NCI-H345 treated with DMSO at 0.1 percent for 48 hours (cell line): Measurements from ENCODE around the gene LEKR1.

Experiments
- DNase-seq: peaks from one replicate; lab custom pipeline; 2025; ENCODE audit not compliant: unreplicated experiment; lab: John Stamatoyannopoulos, UW

The LEKR1 gene

DNA sequence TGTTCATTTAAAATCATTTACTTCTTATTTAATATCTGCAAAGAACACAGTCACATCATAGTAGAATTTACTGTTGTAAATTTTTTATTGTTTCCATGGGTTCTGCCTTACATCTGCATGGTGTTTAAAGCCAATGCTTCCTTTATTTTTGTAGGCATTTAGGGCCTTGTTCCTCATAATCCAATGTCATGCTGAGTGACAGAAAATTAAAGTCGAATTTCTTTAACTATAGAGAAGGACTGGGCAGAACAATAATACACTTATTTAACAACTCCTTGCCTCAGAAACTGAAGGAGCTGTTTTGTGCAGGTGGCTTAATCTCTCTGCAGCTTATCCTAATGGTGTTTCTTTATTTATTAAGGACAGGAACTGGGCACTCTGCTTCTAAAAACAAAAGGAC, 149.6 kb downstream of the LEKR1 start:
- DNase-seq, result no peak

DNA sequence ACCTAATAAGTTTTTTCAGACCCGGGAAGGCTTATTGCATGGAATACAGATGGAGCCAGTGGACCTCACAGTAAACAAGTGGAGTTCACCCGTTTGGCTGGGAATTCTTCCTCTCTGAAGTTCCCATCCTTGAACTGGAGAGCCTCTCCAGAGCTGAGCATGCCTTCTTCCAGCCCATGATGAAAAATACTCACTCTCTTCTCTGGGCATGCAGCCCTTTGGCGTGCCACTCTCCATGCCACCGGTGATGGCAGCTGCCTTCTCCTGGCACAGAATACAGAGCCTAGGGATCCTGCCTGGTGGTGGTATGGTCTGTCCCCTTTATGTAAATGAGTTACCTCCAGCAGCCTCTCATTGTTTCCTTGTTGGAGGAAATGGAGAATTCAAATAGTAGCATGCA, 150.8 kb downstream of the LEKR1 start:
- no peak for DNase-seq

DNA sequence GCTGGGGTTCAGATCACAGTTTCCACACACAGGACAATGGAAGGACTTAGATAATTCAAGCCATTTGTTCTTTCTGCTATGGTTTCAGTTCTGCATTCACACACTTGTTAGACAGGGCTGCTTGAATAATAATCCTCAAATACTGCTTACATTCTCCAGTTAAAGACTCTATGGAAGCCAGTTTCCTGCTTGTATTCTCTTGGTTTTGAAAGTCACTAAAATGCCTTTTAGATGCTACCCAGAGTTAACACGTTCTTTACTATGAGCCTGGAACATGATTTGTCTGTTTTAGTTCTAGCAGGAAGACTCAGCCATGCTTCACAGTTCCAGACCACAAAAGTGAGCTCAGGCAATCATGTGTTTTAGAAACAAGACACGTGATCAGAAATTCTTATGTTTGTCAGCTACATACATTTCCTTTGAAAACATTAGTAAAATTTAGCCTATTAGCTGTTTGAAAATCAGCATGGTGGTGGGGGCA, 152.4 kb downstream of the LEKR1 start:
- DNase-seq, result no peak

DNA sequence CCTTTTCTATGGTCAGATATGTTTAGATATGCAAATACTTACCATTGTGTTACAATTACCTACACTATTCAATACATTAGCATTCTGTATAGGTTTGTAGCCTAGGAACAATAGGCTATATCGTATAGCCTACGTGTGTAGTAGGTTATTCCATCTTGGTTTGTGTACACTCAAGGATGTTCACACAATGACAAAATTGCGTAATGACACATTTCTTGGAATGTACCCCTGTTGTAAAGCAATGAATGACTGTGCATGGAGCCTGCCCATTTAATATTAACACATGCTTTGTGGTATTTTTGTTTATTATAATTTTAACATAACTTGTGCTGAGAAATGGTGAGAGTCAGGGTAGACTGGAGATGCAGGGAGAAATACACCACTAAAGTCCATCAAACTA, 154.9 kb downstream of the LEKR1 start:
- DNase-seq, result no peak

DNA sequence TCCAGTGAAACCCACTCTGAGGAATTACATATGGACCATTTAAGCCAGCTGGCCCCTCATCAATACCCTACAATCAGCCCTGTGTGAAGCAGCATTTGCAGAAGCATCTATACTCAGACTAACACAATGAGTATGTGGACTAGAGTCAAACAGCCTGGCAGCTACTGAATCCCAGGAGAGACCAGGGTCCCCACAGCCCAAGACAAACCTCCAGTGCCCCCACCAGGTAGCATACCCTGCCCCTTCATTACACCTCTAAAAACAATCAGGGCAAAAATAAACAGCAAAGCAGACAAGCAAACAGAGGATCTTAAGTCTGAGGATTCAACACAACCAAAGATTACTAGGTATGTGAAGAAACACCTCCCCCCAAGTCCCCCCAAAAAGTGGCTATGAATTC, 157.4 kb downstream of the LEKR1 start:
- DNase-seq, result no peak

DNA sequence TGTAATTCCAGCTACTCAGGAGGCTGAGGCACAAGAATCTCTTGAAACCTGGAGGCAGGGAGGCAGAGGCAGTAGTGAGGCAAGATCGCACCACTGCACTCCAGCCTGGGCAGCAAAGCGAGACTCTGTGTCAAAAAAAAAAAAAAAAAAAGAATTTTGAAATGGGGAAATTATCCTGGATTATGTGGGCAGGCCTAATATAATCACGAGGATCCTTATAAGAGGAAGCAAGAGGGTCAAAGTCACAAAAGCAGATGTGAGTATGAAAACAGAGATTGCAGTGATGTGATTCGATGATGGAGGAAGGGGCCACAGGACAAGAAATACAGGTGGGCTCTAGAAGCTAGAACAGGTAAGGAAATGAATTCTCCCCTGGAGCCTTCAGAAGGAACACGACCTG, 159.6 kb downstream of the LEKR1 start:
- no peak for DNase-seq

DNA sequence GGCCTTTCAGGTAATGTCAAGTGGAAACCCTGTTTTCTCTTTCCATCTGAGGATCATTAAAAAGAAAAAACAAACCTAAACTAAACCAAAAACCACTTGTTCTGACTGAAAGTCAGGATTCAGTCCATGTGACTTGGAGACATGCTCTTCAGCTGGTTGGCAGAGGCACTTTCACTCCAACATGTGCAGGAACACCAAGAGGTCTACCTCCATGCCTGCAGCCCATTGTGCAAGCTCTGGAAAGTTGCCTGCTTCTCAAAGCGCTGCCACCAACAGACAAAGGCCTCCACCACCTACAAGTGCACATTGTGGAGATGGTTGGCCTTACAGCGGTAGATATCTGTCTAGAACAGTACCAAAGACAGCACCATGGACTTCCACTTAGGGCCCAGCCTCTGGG, 161.8 kb downstream of the LEKR1 start:
- DNase-seq, result no peak

DNA sequence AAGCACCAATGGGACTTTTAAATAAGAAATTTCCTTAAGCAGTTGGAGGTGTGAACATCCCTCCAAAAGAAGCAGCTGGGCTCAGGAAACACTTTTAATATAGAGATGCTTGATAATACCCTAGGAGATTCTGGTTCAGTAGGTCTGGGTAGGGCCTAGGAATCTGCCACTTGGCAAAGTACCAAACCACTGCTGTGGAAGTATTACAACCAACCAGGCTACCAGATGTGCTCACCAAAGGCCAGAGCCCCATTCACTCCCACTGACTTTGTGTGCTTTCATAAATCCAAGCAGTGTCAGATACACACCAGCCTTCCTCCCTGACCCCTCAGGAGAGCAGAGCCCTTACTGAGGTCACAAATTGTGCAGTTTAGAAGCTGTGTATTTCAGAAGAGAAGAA, 171.2 kb downstream of the LEKR1 start:
- DNase-seq, result no peak

DNA sequence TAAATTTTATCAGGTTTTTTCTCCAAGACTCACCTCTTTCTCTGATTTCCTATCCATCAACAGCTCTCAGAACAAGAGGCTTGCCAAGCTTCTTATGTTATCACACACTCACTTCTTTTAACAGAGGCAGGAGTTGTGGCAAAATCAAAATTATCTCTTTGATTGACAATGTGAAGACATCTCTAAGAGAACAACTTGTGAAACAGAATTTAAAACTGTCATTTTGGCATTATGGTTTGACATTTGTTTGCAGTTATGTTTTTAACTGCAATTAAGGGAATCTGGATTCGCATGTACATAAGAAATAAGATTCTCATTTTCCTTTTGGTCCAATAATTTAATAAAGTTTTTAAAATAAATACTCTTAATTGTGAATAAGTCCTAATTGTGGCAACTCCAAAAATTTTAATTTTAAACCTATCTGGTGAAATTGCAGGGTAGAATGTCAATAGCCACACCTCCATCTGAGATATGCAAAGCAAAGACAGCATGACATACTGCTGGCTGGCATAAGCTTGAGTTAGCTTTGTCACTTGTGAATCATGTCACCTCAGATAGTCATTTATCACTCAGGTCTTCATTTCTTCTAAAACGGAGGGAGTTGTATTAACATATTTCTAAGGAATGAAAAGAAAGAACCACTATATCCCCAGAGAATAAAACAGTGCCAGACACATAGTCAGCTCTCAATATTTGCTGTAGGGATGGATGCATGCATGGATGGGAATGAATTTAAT, 175.2 kb downstream of the LEKR1 start:
- DNase-seq, result no peak

DNA sequence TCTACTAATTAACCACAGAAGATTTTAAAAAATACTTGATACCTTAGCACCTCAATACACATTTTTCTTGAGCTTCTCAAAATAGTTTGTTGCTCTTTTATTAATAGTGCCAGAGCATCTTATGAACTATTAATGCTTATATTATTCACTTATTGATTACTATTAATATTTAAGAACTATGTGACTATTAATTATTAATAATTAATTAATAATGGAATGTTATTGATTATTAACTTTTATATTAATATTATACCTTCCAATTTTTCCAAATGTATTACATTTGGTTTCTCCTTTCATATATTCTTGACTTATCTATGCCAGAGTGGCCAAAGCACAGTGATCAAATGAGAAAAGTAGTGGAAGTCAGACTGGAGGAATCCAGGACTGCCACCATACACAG, 195.5 kb downstream of the LEKR1 start:
- DNase-seq, result no peak

DNA sequence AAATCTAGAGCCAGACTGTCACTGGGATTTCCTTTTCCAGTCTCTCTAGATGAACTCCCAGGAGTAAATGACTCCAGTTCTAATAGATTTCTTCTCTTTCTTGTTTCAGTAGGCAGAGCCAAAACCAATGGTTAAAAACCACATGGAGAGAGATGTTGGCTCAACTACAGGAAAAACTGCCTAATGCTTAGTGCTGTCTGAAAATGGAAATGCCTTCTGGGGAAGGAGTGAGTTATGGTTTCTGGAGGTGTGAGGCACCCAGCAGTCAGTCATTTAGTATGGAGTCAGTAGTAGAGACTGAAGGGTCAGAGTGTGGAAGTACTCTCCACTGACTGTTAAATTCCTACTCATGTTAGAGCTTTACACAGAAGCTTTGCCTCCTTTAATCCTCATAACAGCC, 197.1 kb downstream of the LEKR1 start:
- no peak for DNase-seq

DNA sequence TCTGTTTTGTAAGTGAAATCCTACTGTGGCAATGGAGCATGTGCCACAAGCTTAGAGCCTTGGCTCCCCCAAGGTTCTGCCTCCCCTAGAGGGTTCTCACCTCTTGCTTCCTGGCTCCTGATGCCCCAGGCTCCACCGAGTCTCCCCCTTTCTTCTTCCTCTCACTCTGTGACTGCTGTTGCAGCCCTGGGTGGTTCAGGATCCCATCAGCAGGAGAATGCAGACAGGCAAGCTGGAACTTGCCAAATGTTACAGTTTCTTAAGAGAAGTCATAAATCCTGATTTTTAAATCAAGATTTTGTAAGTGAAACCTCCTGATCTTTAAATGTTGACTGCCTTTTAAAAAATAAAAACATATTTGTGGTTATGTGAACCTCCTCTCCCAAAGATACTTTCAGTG, 199.9 kb downstream of the LEKR1 start:
- DNase-seq, result no peak

DNA sequence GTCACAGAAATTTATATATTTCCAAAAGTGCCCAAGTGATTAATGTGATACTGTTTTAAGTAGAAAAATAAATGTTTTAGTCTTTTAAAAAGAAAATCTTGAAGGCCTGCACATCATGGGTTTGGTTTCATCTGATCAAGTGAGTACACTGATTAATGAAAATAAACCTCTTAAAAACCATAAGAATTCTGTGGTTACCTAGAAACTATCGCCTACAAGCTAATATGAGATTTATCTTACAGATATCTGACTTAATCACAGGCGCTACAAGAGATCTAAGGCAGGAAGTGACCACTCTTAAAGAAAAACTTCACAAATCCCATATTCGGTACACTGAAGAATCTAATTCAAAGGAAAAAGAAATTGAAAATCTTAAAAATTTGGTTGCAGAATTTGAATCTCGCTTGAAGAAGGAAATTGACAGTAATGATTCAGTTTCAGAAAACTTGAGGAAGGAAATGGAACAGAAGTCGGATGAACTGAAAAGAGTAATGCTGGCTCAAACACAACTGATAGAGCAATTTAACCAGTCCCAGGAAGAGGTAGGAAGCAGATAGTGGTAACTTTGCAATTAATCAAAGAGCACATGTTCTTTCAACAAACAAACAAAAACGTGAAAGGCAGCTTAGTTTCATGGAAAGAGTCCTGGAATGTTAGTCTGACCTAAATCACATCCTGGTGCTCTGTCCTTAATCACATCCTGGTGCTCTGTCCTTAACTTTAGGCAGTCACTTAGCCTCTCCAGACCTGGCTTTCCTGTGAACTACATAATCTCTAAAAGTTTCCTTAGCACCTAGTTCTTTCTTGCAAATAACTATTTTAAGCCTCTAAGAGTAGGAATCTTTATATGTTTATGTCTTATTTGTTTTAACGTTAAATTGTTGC, 201.9 kb downstream of the LEKR1 start:
- no peak for DNase-seq

DNA sequence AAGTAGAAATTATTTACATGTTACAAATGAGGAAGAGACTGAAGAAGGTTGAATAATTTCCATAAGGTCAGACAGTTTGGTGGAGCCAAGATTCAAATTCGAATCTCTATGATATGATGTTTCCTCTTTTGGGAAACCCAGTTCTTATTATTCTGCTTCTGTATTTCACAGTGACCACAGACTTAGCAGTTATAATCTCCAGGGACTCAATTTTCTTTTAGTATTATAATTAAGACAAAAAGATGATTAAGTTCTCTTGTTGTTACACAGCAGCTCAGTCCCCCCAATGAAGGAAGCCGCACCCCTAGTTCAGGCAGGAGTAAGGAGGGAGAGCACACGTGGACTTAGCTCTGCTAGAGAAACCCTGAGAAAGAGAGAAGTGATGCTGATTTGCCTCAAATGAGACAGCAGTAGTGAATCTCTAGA, 203.2 kb downstream of the LEKR1 start:
- DNase-seq, result no peak

DNA sequence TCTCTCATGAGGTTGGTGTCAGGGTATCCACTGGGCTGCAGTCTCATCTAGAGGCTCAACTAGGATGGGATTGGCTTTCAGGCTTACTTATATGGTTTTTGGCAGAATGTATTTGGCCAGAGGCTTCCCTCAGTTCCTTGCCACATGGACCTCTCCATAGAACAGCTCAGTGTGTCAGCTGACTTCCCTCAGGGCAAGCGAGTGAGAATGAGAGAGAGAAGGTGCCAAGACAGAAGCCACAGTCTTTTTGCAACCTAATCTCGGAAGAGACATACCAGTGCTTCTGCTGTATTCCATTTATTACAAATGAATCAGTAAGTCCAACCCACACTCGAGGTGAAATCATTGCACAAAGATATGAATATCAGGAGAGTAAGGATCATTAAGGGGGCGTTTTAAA, 204.6 kb downstream of the LEKR1 start:
- no peak for DNase-seq

DNA sequence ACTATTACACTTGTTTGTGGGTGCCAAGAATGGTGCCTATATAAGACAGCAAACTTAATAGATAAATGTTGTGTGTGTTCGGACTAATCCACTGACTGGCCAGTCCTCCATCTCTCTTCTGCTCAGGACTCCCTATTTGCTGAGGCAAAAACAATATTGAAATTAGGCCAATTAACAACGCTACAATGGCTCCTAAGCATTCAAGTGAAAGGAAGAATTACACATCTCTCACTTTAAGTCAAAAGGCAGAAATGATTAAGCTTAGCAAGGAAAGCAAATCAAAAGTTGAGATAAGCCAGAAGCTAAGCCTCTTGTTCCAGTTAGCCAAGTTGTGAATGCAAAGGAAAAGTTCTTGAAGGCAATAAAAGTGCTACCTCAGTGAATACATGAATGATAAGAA, 206.8 kb downstream of the LEKR1 start:
- DNase-seq, result no peak

DNA sequence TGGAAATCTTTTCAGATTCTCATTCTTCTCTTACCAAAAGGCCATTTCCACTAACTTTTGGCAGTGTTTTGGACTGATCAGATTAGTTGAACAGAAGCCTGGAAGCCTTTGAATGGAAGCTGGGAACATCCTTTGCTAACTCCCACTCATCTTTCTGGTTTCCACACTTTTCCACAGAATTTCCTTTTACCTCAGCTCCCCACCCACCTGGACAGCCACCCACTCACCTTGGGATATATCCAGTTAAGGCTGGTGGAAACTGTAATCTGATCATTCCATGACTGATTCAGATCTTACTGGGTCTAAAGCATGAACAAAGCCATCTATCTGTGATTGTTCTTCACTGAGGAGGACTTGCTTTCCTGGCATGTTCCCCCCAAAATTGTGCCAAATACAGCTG, 214.3 kb downstream of the LEKR1 start:
- DNase-seq, result no peak

DNA sequence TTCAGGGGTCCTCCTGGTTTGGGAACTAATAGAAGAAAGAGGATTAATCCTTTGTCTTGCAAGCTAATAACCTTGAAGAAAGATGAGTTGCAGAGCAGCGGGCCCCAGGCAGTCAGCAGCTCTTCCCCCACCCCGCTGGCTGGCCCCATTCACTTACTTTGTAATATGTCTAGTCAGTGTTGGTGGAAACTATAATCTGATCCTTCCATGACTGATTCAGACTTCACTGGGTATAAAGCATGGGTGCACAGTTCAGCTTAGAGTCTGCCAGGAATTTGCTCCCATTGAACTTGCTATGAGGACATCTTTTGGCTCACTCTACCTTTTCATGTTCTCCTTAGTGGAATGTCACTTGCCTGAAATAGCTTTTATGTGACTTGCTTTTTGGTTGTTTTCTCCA, 216.1 kb downstream of the LEKR1 start:
- DNase-seq, result no peak

DNA sequence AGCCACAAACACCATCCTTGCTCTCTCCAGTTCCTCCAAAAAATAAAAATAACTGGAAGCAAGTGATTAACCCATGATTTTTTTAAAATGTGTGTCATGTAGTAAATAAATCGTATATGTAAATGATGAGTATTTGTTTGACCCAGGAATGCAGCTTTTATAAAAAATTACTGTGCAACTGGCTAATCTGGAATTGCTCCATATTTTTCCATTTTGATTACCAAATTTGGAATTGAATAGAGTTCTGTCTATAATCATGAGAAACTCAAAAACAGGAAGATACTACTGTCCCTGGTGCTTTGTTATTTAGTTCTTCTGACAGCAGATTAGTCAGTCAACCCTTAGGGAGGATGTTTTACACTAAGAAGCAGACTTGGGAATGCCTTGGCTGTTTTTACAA, 217.6 kb downstream of the LEKR1 start:
- no peak for DNase-seq

DNA sequence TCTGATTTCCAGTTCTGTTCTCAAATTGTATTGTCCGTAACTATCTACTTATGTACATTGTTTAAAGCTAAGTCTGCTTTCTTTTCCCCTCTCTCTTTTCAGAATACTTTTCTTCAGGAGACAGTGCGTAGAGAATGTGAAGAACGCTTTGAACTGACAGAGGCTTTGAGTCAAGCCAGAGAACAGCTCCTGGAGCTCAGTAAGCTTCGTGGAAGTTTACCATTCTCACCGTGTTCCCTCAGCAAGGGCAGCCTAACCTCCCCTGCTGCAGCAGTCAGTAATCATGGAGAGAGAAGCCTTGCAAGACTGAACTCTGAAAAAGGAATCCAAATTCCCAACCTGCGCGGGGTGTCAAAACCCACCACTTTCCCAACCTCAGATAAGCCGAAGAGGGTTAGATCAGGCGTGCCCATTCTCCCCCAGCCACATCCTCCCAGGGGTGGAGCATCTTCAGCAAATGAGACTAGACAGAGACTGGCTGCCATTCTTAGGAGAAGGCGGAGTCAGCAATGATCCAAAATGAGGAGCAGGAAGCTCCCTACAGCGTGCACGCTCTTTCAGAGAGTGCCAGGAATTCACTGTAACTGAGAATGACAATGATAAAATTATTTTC, 219.2 kb downstream of the LEKR1 start:
- no peak for DNase-seq

DNA sequence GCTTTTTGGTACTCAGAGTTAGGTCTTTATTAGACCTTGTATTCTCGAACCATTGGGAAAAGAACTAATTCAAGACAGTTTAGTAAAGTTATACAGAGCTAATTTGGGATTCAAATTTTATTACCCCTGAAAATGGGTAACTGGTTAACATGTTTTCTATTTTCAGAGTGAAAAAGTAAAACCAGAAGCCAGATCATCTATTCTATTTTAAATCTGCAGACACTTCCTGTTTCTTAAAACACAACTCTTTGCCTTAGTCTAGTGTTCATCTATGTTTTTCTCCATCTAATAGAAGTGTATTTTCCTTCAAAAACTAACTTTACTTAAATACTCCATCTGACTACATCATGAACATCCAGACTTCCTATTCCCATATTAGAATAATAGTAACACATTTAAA, 220.4 kb downstream of the LEKR1 start:
- no peak for DNase-seq

DNA sequence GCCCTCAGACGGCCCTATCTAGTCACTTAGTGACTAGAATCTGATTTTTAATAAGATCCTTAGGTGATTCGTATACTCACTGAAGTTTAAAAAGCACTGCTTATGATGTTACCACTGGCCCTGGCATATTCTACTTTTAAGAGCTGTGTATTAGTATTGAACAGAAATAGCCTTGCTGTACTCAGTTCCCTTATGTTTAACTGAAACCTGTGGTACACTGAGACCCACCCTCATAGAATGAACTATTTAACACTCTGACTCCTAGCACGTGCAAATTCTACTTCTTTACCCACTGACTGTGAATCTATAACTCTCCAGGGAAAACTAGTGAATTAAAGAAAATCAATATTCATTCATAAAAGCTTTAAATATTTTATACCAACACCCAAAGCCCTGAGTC, 224.9 kb downstream of the LEKR1 start:
- DNase-seq, result no peak
